Fibroblast of the aortic adventitia (primary cell): ENCODE data around the gene TRIM45. TPM values are rescaled to one million over a fixed set of nuclear protein-coding genes. Genes with fewer than 3 reads are reported as not detected.
A peak's percentile ranks its signal among the peaks of the same experiment; 100 is the strongest.

Experiments used
- DNase-seq: peaks from one replicate; pipeline ENCODE4 v3.0.0-alpha.2; 2010; ENCODE audit warnings: low read depth
- H3K4me3 ChIP-seq: 2 replicates; pipeline ENCODE4 v1.5.1; 2011; ENCODE audit warnings: low read depth, mild to moderate bottlenecking, control low read depth, low read length, moderate library complexity
- total RNA-seq: library from RNA; depleted of rRNA; stranded (reverse); fragments of >200 nt; gene quantifications from 2 replicates; pipeline ENCODE4 v1.2.3, GENCODE V29; 2012; ENCODE audit warnings: low replicate concordance
- TF ChIP-seq, protein P1 (sequence below): IDR thresholded peaks from 2 replicates; pipeline ENCODE4 v1.5.1; 2011; ENCODE audit warnings: mild to moderate bottlenecking, low read length, control low read depth, inconsistent platforms; ENCODE audit not compliant: insufficient read depth

Gene TRIM45, protein sequence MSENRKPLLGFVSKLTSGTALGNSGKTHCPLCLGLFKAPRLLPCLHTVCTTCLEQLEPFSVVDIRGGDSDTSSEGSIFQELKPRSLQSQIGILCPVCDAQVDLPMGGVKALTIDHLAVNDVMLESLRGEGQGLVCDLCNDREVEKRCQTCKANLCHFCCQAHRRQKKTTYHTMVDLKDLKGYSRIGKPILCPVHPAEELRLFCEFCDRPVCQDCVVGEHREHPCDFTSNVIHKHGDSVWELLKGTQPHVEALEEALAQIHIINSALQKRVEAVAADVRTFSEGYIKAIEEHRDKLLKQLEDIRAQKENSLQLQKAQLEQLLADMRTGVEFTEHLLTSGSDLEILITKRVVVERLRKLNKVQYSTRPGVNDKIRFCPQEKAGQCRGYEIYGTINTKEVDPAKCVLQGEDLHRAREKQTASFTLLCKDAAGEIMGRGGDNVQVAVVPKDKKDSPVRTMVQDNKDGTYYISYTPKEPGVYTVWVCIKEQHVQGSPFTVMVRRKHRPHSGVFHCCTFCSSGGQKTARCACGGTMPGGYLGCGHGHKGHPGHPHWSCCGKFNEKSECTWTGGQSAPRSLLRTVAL
- total RNA-seq = 3.3 and 8.1 TPM in 2 replicates

GRCh38 chr1:117121589-117122329 is at the start of gene TRIM45:
TSS of gene TRIM45 (minus strand) at chr1:117121749. CDS start at chr1:117121201, 548 bp downstream.
- H3K4me3 ChIP-seq = peak within 1 kb of the TSS; percentile 93
- TF ChIP-seq, protein P1, sequence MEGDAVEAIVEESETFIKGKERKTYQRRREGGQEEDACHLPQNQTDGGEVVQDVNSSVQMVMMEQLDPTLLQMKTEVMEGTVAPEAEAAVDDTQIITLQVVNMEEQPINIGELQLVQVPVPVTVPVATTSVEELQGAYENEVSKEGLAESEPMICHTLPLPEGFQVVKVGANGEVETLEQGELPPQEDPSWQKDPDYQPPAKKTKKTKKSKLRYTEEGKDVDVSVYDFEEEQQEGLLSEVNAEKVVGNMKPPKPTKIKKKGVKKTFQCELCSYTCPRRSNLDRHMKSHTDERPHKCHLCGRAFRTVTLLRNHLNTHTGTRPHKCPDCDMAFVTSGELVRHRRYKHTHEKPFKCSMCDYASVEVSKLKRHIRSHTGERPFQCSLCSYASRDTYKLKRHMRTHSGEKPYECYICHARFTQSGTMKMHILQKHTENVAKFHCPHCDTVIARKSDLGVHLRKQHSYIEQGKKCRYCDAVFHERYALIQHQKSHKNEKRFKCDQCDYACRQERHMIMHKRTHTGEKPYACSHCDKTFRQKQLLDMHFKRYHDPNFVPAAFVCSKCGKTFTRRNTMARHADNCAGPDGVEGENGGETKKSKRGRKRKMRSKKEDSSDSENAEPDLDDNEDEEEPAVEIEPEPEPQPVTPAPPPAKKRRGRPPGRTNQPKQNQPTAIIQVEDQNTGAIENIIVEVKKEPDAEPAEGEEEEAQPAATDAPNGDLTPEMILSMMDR = peak; percentile 72
- peak; percentile 97 for DNase-seq

- DNase-seq = no peak
- H3K4me3 ChIP-seq = no peak overlapping the region
- TF ChIP-seq, protein P1 = no peak
These were observed 48.5 kb upstream of the TRIM45 start for GRCh38 chr1:117169871-117170596.

DNA sequence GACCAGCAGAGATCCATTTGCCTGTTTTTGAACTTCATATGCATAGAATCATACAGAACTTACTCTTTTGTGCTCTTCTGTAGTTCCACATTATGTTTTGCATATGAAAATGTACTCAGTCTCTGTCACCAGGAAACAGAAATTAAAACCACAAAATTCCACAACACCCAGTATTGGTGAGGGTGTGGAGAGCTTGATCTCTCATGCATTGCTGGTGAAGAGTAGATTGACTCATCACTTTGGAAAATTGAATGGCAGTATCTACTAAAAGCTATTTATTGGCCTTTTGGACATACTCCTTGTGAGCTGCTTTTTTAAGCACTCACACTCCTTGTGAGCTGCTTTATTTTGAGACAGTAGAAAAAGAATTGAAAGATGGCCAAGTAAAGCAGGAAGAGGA is 45.9 kb upstream of the TRIM45 start:
- H3K4me3 ChIP-seq = no peak overlapping the region
- DNase-seq = no peak
- TF ChIP-seq, protein P1 = no peak

- TF ChIP-seq, protein P1 = no peak
- peak; percentile 63 for DNase-seq
- H3K4me3 ChIP-seq = no peak overlapping the region
These were observed 44.5 kb upstream of the TRIM45 start for GRCh38 chr1:117166076-117166475.

- H3K4me3 ChIP-seq = no peak overlapping the region
- DNase-seq = no peak
- TF ChIP-seq, protein P1 = no peak
These were observed 42.7 kb upstream of the TRIM45 start for GRCh38 chr1:117164209-117164608.

GRCh38 chr1:117162816-117163215 is 41.3 kb upstream of the TRIM45 start:
- TF ChIP-seq, protein P1 = no peak
- no peak overlapping the region for H3K4me3 ChIP-seq
- no peak for DNase-seq
